GM11168 (cell line): ENCODE data around the gene NPAS1.
"Not testable (repeated sequence)": the region's sequence is repeated elsewhere in the genome, so short reads cannot be mapped to it uniquely, and the experiment has no call there.

ENCODE experiments used
- in situ Hi-C: fragments of 300-500 bp; cut with MboI; formaldehyde crosslinking; loops from one replicate; pipeline ENCODE4 v1.12.0; 2022; ENCODE audit warnings: low sequenced_read_pairs; ENCODE audit not compliant: unreplicated experiment

NPAS1 gene

GRCh38 chr19:47039239-47039874, 19.7 kb downstream of the NPAS1 start:
- in situ Hi-C loops = no loop called here

- in situ Hi-C loops = no loop called here
These were observed 21.2 kb downstream of the NPAS1 start for GRCh38 chr19:47040869-47041268.

- in situ Hi-C loops = no loop called here
These were observed 25.6 kb downstream of the NPAS1 start for GRCh38 chr19:47044946-47045866.

GRCh38 chr19:47045867-47046470, 26.3 kb downstream of the NPAS1 start:
- in situ Hi-C loops = no loop called here

GRCh38 chr19:47047272-47047762, 27.7 kb downstream of the NPAS1 start:
- in situ Hi-C loops = no loop called here

- in situ Hi-C loops = no loop called here
These were observed 28.2 kb downstream of the NPAS1 start for GRCh38 chr19:47047763-47048405.

- in situ Hi-C loops = no loop called here
These were observed 29.7 kb downstream of the NPAS1 start for GRCh38 chr19:47049307-47049700.

GRCh38 chr19:47050562-47050961, 30.9 kb downstream of the NPAS1 start:
- in situ Hi-C loops = not testable (repeated sequence)

- in situ Hi-C loops = no loop called here
These were observed 36.8 kb downstream of the NPAS1 start for GRCh38 chr19:47056411-47056810.

GRCh38 chr19:47057328-47057727, 37.7 kb downstream of the NPAS1 start:
- in situ Hi-C loops = no loop called here

GRCh38 chr19:47058621-47059022, 39.0 kb downstream of the NPAS1 start:
- in situ Hi-C loops = no loop called here

- in situ Hi-C loops = no loop called here
These were observed 44.2 kb downstream of the NPAS1 start for GRCh38 chr19:47063874-47064273.

- in situ Hi-C loops = no loop called here
These were observed 45.6 kb downstream of the NPAS1 start for GRCh38 chr19:47065242-47065641.

GRCh38 chr19:47066376-47067214, 47.0 kb downstream of the NPAS1 start:
- in situ Hi-C loops = no loop called here

- in situ Hi-C loops = no loop called here
These were observed 47.7 kb downstream of the NPAS1 start for GRCh38 chr19:47067215-47067847.

- in situ Hi-C loops = no loop called here
These were observed 48.6 kb downstream of the NPAS1 start for GRCh38 chr19:47068246-47068645.

- in situ Hi-C loops = no loop called here
These were observed 49.3 kb downstream of the NPAS1 start for GRCh38 chr19:47068876-47069406.

- in situ Hi-C loops = no loop called here
These were observed 50.2 kb downstream of the NPAS1 start for GRCh38 chr19:47069795-47070194.

GRCh38 chr19:47070756-47071155, 51.1 kb downstream of the NPAS1 start:
- in situ Hi-C loops = no loop called here
